A549 (cell line): ENCODE results near the gene PPFIA4.

ENCODE experiments used
- CTCF ChIP-seq: fragments of >200 bp; sonication (Bioruptor Twin); formaldehyde crosslinking; IDR thresholded peaks from 3 replicates; pipeline ENCODE4 v1.5.1; 2016
- ESRRA ChIP-seq: fragments of 150-350 bp; IDR thresholded peaks from 2 replicates; pipeline ENCODE4 v1.6.1; 2014; ENCODE audit warnings: mild to moderate bottlenecking, low read length, borderline replicate concordance
- JUN ChIP-seq, 2 experiments: fragments of >200 bp; sonication (Bioruptor Twin); formaldehyde crosslinking; IDR thresholded peaks; 2 replicates in 1 of 2; 3 replicates in 1 of 2; pipeline ENCODE4 v1.6.1; 2016 to 2017
- POLR2A ChIP-seq: IDR thresholded peaks from 2 replicates; pipeline ENCODE4 v1.6.1; 2012; ENCODE audit warnings: mild to moderate bottlenecking, low read length
- SMC3 ChIP-seq: fragments of >200 bp; sonication (Bioruptor Twin); formaldehyde crosslinking; IDR thresholded peaks from 3 replicates; pipeline ENCODE4 v1.6.1; 2018; ENCODE audit warnings: inconsistent platforms
- SREBF2 ChIP-seq: fragments of 450-650 bp; IDR thresholded peaks from 2 replicates; pipeline ENCODE4 v1.6.1; 2014; ENCODE audit warnings: mild to moderate bottlenecking, moderate library complexity
- ZSCAN20 ChIP-seq: fragments of 250-450 bp; sonication (Bioruptor Pico); IDR thresholded peaks from 2 replicates; pipeline ENCODE4 v1.8.0; 2022; ENCODE audit warnings: mild to moderate bottlenecking, moderate library complexity

DNA sequence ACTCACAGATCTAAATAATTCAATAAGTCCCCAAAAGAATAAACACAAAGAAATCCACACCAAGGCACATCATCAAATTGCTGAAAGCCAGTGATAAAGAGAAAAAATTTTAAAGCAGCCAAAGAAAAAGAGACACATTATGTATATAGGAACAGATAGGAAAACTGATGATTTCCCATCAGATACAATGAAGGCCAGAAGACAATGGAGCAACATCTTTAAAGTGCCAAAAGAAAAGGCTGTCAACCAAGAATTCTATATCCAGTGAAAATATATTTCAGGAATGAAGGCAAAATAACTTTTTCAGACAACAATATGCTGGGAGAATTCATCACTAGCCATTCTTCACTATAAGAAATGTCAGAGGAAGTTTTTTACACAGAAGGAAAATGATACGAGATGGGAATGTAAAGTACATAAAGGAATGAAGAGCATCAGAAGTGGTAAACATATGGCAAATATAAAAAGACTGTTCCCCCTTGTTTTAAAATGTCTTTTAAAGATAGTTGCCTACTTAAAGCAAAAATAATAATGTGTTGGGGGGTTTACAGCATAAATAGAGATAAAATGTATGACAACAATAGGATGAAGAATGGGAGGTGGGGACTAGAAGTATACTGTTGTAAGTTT lies 68.9 kb downstream of the PPFIA4 start:
- TF ChIP-seq SREBF2 (no peak), JUN (IDR thresholded peaks at IDR 0.05) (no peak), POLR2A (no peak), SMC3 (no peak), ZSCAN20 (CRISPR knock-in tag) (no peak), CTCF (no peak), ESRRA (no peak)
